Measurements from ENCODE around the gene PDZK1IP1. TPM values are rescaled to one million over a fixed set of nuclear protein-coding genes. Genes with fewer than 3 reads are reported as not detected.

Gene PDZK1IP1
- total RNA-seq, 3 donors from 2014 or later (not counting 1 experiment from before 2014, with no cell fraction given) = 0.54 TPM; not detected in 2

GRCh38 chr1:47192458-47193384 is 2.9 kb upstream of the PDZK1IP1 start:
- no peak overlapping the region for H3K27ac ChIP-seq (ENCODE audit: low read length)
- no peaks in the 10 kb centered on the region for H3K9me3 ChIP-seq (ENCODE audit: control insufficient read depth, insufficient read depth, low read length)
- Mint-ChIP-seq H3K9me3 (no peaks in the 10 kb centered on the region), H3K4me1 (peaks cover 5% of the 10 kb centered on the region in 2 donors), H3K27ac (no peak overlapping the region), H3K27me3 (ENCODE audit: low read depth in 2 of 2) (peaks cover 7 to 13% of the 10 kb centered on the region in 2 donors), H3K4me3 (no peak overlapping the region), H3K36me3 (no peaks in the 10 kb centered on the region)
- TF ChIP-seq, protein P1, sequence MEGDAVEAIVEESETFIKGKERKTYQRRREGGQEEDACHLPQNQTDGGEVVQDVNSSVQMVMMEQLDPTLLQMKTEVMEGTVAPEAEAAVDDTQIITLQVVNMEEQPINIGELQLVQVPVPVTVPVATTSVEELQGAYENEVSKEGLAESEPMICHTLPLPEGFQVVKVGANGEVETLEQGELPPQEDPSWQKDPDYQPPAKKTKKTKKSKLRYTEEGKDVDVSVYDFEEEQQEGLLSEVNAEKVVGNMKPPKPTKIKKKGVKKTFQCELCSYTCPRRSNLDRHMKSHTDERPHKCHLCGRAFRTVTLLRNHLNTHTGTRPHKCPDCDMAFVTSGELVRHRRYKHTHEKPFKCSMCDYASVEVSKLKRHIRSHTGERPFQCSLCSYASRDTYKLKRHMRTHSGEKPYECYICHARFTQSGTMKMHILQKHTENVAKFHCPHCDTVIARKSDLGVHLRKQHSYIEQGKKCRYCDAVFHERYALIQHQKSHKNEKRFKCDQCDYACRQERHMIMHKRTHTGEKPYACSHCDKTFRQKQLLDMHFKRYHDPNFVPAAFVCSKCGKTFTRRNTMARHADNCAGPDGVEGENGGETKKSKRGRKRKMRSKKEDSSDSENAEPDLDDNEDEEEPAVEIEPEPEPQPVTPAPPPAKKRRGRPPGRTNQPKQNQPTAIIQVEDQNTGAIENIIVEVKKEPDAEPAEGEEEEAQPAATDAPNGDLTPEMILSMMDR (IDR thresholded peaks at IDR 0.05) = peak; percentile 89
- WGBS (ENCODE audit: insufficient coverage) = 17% methylated on average over 10 of the region's 10 CpGs
- intact Hi-C loops (cut with micrococcal nuclease) = loop anchor here (1.0 to 10.0 kb wide), 2 partner anchors 242 to 518 kb away; partner anchors contain the start of gene FOXD2
- H3K27me3 ChIP-seq (ENCODE audit: control insufficient read depth, insufficient read depth, low read length) = no peaks in the 10 kb centered on the region
- DNase-seq (peak; percentile 57 to 80), ATAC-seq (peak; percentile 77 to 93 (median 86))
- peaks cover 4% of the 10 kb centered on the region for H3K4me1 ChIP-seq (ENCODE audit: control insufficient read depth, insufficient read depth, low read length)
- no peak overlapping the region for H3K4me3 ChIP-seq (ENCODE audit: low read length)
- no peaks in the 10 kb centered on the region for H3K36me3 ChIP-seq (ENCODE audit: control insufficient read depth, insufficient read depth, low read length)

- Mint-ChIP-seq H3K36me3 (no peaks in the 10 kb centered on the region), H3K27me3 (ENCODE audit: low read depth in 2 of 2) (peaks cover 5 to 13% of the 10 kb centered on the region in 2 donors), H3K4me1 (peaks cover 5% of the 10 kb centered on the region in 2 donors), H3K9me3 (no peaks in the 10 kb centered on the region), H3K27ac (no peak overlapping the region), H3K4me3 (no peak overlapping the region)
- WGBS (ENCODE audit: insufficient coverage) = 84% methylated on average over 4 of the region's 4 CpGs
- Histone ChIP-seq H3K27ac (ENCODE audit: low read length) (no peak overlapping the region), H3K36me3 (ENCODE audit: control insufficient read depth, insufficient read depth, low read length) (no peaks in the 10 kb centered on the region), H3K4me1 (ENCODE audit: control insufficient read depth, insufficient read depth, low read length) (peaks cover 4% of the 10 kb centered on the region), H3K9me3 (ENCODE audit: control insufficient read depth, insufficient read depth, low read length) (no peaks in the 10 kb centered on the region), H3K4me3 (ENCODE audit: low read length) (no peak overlapping the region), H3K27me3 (ENCODE audit: control insufficient read depth, insufficient read depth, low read length) (no peaks in the 10 kb centered on the region)
- intact Hi-C loops (cut with micrococcal nuclease) = loop anchor here (10.0 kb wide), 1 partner anchor 243 kb away; the partner anchor contains the start of gene FOXD2
- TF ChIP-seq, protein P1 (IDR thresholded peaks at IDR 0.05) = no peak
- DNase-seq (peak in 1 of 2 donors; percentile 6), ATAC-seq (no peak)
These were observed 2.2 kb upstream of the PDZK1IP1 start for GRCh38 chr1:47191940-47192457.

DNA sequence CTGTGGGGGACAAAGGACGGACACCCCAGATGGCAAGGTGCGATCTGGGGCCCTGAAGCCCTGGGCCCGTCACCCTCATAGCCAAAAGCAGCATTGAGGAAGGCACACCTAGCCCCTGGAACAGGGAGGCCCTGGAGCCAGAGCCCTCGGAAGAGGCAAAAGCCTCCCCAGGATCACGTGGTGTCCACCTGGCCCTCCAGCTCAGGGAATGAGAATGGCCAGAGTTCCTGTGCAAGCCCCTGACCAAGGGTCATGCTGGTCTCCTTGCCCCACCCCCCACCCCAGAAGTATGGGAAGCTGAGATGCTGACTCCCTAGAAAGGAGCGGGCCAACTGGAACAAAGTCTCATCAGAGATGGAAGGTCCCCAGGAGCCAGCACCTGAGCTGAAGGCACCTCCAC is 1.0 kb upstream of the PDZK1IP1 start:
- DNase-seq = peak in 1 of 2 donors; percentile 4
- no peaks in the 10 kb centered on the region for H3K36me3 ChIP-seq (ENCODE audit: control insufficient read depth, insufficient read depth, low read length)
- no peak overlapping the region for H3K27ac ChIP-seq (ENCODE audit: low read length)
- peaks cover 5 to 13% of the 10 kb centered on the region in 2 donors for H3K27me3 Mint-ChIP-seq (ENCODE audit: low read depth in 2 of 2)
- intact Hi-C loops (cut with micrococcal nuclease) = loop anchor here (10.0 kb wide), 1 partner anchor 244 kb away; the partner anchor contains the start of gene FOXD2
- no peaks in the 10 kb centered on the region for H3K9me3 Mint-ChIP-seq
- no peaks in the 10 kb centered on the region for H3K9me3 ChIP-seq (ENCODE audit: control insufficient read depth, insufficient read depth, low read length)
- peaks cover 4% of the 10 kb centered on the region for H3K4me1 ChIP-seq (ENCODE audit: control insufficient read depth, insufficient read depth, low read length)
- WGBS (ENCODE audit: insufficient coverage) = 91% methylated on average over 6 of the region's 6 CpGs
- peaks cover 5% of the 10 kb centered on the region in 2 donors for H3K4me1 Mint-ChIP-seq
- no peak for ATAC-seq
- H3K4me3 Mint-ChIP-seq = no peak overlapping the region
- H3K4me3 ChIP-seq (ENCODE audit: low read length) = no peak overlapping the region
- TF ChIP-seq, protein P1 (IDR thresholded peaks at IDR 0.05) = no peak
- H3K36me3 Mint-ChIP-seq = no peaks in the 10 kb centered on the region
- H3K27ac Mint-ChIP-seq = no peak overlapping the region
- no peaks in the 10 kb centered on the region for H3K27me3 ChIP-seq (ENCODE audit: control insufficient read depth, insufficient read depth, low read length)
